ENCODE measurements around the gene MRPL20.

- TF ChIP-seq CTCF (IDR thresholded peaks at IDR 0.05; ENCODE audit: low read depth, low read length) (peak; percentile 11), MYC (IDR thresholded peaks at IDR 0.05; ENCODE audit: low read depth, low read length) (peak; percentile 72)
These were observed 32.0 kb downstream of the MRPL20 start, which contains the start of gene AURKAIP1 for GRCh38 chr1:1374929-1375662.
